GM19452 (cell line): ENCODE measurements around the gene CTNNBL1.

Experiments
- ATAC-seq: cut with Tn5 transposase; IDR thresholded peaks from one replicate; pipeline ENCODE4 v1.9.1; 2021; ENCODE audit not compliant: unreplicated experiment

Gene CTNNBL1

DNA sequence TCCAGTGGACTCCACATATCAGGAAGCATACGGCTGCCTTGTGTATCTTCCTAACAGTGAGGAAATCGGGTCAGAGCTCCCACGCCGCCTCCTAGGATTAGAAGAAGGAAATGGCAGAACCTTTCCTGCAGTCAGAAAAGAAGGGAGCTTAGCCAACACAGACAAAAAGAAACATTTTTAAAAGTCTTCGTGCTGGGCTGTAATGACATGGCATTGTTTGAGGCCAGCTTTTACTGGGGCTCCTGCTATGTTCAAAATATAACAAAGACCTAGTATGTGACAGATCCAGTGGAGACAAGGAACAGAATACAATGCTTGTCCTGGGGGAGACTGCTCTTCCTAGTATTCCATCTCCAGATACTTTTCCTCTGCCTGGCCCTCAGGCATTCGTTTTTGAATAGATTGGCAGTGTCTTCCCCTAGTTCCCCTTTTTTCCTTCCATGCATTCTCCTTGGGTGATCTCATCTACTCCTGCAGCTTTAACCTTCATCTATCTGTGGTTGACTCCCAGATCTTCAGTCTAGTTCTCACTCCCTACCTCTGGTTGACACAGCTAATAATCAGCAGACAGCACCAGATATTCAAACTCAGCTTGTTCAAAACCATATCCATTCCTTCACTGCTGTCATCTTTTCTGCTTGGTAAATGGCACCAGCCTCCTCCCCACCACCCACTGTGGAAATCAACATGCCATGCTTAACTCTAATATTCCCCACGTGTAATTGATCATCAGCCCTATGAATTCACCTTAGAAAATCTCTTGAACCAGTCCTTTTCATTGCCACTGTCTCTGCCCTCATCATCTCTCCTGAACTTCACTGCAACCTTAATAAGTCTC is 114.6 kb downstream of the CTNNBL1 start:
- no peak for ATAC-seq

DNA sequence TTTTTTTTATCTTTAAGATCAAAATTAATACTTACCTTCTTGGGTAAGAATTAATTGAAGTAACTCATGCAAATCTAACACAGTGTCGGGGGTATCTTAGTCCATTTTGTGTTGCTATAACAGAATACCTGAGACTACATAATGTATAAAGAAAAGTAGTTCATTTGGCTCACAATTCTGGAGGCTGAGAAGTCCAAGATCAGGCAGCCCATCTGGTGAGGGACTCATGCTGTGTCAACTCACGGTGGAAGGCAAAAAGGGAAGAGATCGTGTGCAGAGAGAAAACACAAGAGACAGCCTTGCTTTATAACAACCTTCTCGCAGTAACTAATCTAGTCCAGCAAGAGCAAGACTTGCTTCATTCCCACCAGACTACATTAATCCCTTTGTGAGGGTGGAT is 116.2 kb downstream of the CTNNBL1 start:
- no peak for ATAC-seq

DNA sequence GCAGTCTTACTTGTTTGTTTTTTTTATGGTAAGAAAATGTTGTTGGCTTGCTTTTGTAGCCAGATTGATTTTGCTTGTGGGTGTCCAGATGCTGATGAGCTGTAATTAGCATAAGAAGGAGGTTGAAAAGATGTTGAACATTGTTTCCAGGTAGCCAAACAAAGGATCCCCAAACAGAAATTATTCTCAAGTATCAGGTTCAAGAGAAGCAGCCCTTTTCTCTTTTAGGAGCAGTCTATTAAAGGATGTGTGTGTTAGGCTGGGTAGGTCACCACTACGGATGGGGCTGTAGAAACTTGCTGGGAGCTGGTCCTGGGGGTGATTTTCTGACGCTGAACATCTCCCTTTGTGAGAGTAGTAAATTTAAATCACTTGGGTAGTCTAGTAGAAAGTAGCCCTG is 122.2 kb downstream of the CTNNBL1 start:
- no peak for ATAC-seq

GRCh38 chr20:37816726-37817125 is 122.9 kb downstream of the CTNNBL1 start:
- no peak for ATAC-seq

DNA sequence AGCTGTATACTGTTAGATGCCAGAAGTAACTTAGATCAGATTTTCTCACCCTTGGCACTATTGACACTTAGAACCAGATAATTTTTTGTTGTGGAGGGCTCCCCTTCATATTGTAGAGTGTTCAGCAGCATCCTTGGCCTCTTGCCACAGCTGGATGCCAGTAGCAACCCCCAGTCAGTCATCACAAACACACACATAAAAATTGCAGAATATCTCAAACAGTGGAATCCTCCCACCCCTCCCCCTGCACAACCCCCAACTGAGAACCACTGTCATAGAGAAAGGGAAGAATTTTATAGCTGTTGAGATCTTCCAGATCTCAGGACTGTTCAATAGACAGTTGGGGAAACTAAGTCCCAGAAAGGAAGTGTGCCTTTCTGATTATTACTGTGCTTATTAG is 127.9 kb downstream of the CTNNBL1 start:
- ATAC-seq: no peak

GRCh38 chr20:37822141-37822601 is 128.3 kb downstream of the CTNNBL1 start:
- ATAC-seq: no peak

GRCh38 chr20:37823296-37823980 is 129.6 kb downstream of the CTNNBL1 start:
- no peak for ATAC-seq

GRCh38 chr20:37827605-37828004 is 133.8 kb downstream of the CTNNBL1 start:
- no peak for ATAC-seq

DNA sequence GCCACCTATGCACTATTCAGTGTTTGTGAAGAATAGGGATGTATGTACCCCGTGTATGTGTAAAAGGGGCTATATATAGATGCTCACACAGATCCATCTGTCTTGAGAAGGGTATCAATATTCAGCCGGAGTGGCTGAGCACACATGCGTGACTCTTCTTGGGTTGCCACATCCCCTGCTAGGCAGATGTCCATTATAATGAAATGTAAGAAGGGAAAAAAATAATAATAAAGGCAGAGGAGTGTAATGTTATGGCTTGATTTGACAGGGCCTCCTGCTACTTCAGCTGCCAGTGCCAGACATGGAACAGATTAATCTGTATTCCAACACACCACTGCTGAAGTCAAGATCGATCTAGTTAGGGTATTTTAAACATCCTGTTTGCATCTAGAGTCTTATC is 134.9 kb downstream of the CTNNBL1 start:
- ATAC-seq: no peak

- ATAC-seq: no peak
Measured at GRCh38 chr20:37829128-37829527, 135.3 kb downstream of the CTNNBL1 start.

DNA sequence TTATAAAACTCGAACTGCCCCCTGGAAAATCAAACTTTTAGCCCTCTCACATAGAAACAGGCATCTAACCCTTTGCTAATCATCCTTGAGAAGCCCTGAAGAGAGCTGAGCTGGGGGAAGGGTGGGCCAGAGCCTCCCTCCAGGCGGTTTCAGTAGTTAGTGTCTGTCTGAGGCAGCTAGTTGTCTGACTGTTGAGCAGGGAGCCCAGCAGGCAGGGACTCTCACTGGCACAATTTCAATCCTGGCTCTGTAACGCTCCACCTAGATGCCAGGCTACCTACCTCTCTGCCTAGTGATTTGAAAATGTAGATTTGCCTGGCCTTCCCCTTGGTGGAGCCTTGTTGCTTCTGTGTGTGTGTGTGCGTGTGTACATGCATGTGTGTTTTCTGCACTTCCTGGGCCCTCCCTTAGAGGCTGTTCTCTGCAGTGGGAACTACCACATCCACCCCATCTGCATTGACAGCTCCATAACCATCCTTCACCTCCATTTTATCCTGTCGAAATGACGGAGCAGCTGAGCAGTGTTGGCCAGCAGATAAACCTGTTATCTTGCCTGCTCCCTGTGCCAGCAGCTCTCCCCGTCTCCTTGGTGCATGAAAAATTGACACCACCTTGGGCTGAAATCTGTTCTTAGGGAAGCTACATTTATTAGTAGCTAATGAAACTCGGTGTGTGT is 139.5 kb downstream of the CTNNBL1 start:
- ATAC-seq: no peak

DNA sequence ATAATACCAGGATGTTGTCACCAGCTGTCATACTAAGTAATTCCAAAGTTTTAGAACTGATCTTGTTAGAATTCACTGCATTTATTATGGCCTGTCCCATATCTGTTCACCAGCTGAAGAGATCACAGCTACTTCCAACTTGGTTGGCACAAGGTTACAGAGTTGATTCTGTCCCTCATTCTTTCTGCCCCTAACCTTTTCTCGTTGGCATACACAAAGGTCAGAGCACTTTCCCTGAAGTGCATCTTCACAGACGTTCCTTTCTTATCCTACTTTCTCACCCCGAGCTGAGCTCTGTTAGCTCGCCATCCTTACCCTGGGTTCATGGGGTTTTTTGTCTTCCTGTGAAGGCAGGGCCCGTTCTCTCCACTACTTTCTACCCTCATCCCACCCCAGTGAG is 143.1 kb downstream of the CTNNBL1 start:
- ATAC-seq: no peak

GRCh38 chr20:37837924-37838323 is 144.1 kb downstream of the CTNNBL1 start:
- ATAC-seq: no peak

DNA sequence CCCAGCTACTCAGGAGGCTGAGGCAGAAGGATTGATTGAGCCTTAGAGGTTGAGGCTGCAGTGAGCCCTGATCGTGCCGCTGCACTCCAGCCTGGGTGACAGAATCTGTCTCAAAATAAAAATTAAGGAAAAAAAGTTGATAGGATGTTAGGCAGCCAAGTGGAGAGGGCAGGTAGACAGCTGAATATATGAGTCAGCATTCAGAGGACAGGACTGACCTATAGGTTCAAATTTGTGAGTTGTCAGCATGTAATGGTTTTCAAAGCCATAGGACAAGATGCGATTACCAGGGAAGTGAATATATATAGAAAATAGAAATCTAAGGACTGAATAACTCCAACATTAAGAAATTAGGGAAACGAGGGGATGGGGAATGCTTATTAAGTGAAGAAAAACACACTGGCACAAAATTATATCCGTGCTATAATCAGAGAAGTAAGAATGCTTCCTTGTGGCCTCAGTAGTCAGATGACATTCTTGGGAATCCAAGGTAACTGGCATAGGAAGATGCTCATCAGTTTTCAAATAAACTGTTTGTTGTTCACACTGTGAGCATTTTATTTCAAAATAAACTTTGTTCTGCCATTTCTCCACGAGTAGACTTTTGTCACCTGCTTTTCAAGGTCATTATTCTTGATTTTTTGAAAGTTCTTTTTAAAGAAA is 145.1 kb downstream of the CTNNBL1 start:
- no peak for ATAC-seq

- no peak for ATAC-seq
Measured at GRCh38 chr20:37839432-37839827, 145.6 kb downstream of the CTNNBL1 start.

GRCh38 chr20:37839955-37840354 is 146.1 kb downstream of the CTNNBL1 start:
- ATAC-seq: no peak

- no peak for ATAC-seq
Measured at GRCh38 chr20:37841389-37841788, 147.6 kb downstream of the CTNNBL1 start.

- no peak for ATAC-seq
Measured at GRCh38 chr20:37841971-37842370, 148.1 kb downstream of the CTNNBL1 start.

DNA sequence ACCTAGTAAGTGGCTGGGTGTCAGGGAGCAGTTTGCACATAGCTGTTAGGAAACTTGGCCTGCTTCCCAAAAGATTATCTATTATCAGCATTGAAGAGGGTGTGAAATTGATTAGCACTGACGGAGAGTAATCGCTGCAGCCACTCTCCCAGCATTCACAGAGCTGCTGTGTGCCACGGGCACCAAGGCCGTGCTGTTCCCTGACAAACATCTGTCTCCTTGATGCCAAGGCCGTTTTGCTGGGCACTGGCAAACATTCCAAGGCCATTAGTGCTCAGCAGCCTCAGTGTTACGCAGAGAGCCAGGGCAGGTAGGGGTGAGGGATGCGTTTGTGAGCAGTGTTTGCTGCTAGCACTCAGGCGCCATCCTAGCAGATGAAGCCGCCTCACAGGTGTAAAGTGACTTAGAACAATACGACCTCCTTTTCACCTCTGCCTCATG is 151.4 kb downstream of the CTNNBL1 start:
- no peak for ATAC-seq

GRCh38 chr20:37845878-37846277 is 152.0 kb downstream of the CTNNBL1 start:
- ATAC-seq: no peak

DNA sequence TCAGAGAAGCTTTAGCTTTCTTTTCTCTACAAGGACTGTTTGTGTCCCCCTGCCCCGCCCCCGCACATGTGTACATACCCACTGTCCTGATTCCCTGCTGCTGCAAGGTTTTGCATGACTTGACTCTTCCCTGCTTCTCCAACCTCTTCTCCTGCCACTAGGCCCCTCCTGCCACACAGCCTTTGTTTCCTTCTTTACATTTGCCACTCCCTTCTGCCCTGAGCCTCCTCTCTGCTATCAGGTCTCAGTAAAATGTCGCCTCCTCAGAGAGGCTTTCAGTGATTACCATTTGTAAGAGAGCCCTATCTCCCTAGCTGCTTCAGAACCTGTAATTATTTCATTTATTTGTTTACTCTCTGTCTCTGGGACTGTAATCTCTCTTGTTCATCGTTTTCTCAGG is 152.7 kb downstream of the CTNNBL1 start:
- ATAC-seq: no peak
